K562 (cell line): Measurements from ENCODE around the gene SFPQ.

Experiments used
- CHCHD3 ChIP-seq: fragments of 250-450 bp; sonication (Bioruptor Pico); IDR thresholded peaks from 2 replicates; pipeline ENCODE4 v2.1.2; 2022; ENCODE audit warnings: mild to moderate bottlenecking
- NFRKB ChIP-seq: fragments of 450-650 bp; IDR thresholded peaks from 2 replicates; pipeline ENCODE4 v1.6.1; 2016; ENCODE audit warnings: low read depth
- PTTG1 ChIP-seq: fragments of 450-650 bp; IDR thresholded peaks from 2 replicates; pipeline ENCODE4 v1.6.1; 2016; ENCODE audit warnings: low read depth, mild to moderate bottlenecking, missing genetic modification characterization, missing compliant biosample characterization
- RCOR1 ChIP-seq, 2 experiments: IDR thresholded peaks; 2 replicates each; pipeline ENCODE4 v1.6.1; 2012; ENCODE audit warnings: low read depth in 2 of 2, low read length in 2 of 2, borderline replicate concordance in 1 of 2, improper control_type of control experiment in 1 of 2
- SMAD1 ChIP-seq: fragments of 150-350 bp; IDR thresholded peaks from 2 replicates; pipeline ENCODE4 v1.6.1; 2014; ENCODE audit warnings: low read length, low read depth; ENCODE audit not compliant: partially characterized antibody
- TF ChIP-seq, protein P1 (sequence below), 3 experiments: IDR thresholded peaks in 2 of 3; conservative IDR thresholded peaks in 1 of 3; 2 replicates each; pipeline ENCODE4 v1.5.1; 2011 to 2012; ENCODE audit warnings: low read length in 3 of 3, mild to moderate bottlenecking in 3 of 3, control low read depth in 2 of 3, improper control_type of control experiment in 1 of 3, inconsistent platforms in 1 of 3, low read depth in 1 of 3, mixed read lengths in 1 of 3, moderate library complexity in 1 of 3; ENCODE audit not compliant: insufficient read depth in 2 of 3
- TF ChIP-seq, protein P2 (sequence below): IDR thresholded peaks from 3 replicates; pipeline ENCODE4 v1.6.1; 2011; ENCODE audit warnings: borderline replicate concordance, mild to moderate bottlenecking, moderate library complexity; ENCODE audit not compliant: insufficient read length; ENCODE audit errors: extremely low read depth
- TF ChIP-seq, protein P3 (sequence below): IDR thresholded peaks from 2 replicates; pipeline ENCODE4 v1.6.1; 2014; ENCODE audit warnings: antibody characterized with exemption

GRCh38 chr1:35180776-35181374, 12.1 kb downstream of the SFPQ start:
- TF ChIP-seq, protein P1, sequence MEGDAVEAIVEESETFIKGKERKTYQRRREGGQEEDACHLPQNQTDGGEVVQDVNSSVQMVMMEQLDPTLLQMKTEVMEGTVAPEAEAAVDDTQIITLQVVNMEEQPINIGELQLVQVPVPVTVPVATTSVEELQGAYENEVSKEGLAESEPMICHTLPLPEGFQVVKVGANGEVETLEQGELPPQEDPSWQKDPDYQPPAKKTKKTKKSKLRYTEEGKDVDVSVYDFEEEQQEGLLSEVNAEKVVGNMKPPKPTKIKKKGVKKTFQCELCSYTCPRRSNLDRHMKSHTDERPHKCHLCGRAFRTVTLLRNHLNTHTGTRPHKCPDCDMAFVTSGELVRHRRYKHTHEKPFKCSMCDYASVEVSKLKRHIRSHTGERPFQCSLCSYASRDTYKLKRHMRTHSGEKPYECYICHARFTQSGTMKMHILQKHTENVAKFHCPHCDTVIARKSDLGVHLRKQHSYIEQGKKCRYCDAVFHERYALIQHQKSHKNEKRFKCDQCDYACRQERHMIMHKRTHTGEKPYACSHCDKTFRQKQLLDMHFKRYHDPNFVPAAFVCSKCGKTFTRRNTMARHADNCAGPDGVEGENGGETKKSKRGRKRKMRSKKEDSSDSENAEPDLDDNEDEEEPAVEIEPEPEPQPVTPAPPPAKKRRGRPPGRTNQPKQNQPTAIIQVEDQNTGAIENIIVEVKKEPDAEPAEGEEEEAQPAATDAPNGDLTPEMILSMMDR (IDR thresholded peaks at IDR 0.05 in 2 of 3, conservative IDR thresholded peaks at IDR 0.05 in 1 of 3; ENCODE audit: insufficient read depth in 2 of 3, low read depth in 1 of 3, low read length in 3 of 3), result no peak
- TF ChIP-seq PTTG1 (tag) (no peak), NFRKB (no peak), CHCHD3 (CRISPR knock-in tag) (no peak), SMAD1 (no peak), RCOR1 (IDR thresholded peaks at IDR 0.05; ENCODE audit: borderline replicate concordance in 1 of 2, low read depth in 2 of 2, low read length in 2 of 2) (no peak)
- TF ChIP-seq, protein P2, sequence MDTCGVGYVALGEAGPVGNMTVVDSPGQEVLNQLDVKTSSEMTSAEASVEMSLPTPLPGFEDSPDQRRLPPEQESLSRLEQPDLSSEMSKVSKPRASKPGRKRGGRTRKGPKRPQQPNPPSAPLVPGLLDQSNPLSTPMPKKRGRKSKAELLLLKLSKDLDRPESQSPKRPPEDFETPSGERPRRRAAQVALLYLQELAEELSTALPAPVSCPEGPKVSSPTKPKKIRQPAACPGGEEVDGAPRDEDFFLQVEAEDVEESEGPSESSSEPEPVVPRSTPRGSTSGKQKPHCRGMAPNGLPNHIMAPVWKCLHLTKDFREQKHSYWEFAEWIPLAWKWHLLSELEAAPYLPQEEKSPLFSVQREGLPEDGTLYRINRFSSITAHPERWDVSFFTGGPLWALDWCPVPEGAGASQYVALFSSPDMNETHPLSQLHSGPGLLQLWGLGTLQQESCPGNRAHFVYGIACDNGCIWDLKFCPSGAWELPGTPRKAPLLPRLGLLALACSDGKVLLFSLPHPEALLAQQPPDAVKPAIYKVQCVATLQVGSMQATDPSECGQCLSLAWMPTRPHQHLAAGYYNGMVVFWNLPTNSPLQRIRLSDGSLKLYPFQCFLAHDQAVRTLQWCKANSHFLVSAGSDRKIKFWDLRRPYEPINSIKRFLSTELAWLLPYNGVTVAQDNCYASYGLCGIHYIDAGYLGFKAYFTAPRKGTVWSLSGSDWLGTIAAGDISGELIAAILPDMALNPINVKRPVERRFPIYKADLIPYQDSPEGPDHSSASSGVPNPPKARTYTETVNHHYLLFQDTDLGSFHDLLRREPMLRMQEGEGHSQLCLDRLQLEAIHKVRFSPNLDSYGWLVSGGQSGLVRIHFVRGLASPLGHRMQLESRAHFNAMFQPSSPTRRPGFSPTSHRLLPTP, result no peak
- TF ChIP-seq, protein P3, sequence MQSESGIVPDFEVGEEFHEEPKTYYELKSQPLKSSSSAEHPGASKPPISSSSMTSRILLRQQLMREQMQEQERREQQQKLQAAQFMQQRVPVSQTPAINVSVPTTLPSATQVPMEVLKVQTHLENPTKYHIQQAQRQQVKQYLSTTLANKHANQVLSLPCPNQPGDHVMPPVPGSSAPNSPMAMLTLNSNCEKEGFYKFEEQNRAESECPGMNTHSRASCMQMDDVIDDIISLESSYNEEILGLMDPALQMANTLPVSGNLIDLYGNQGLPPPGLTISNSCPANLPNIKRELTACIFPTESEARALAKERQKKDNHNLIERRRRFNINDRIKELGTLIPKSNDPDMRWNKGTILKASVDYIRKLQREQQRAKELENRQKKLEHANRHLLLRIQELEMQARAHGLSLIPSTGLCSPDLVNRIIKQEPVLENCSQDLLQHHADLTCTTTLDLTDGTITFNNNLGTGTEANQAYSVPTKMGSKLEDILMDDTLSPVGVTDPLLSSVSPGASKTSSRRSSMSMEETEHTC, result no peak
